ENCODE data around the gene ZNF672. TPM values are rescaled to one million over a fixed set of nuclear protein-coding genes. Genes with fewer than 3 reads are reported as not detected.
"Not testable (repeated sequence)": the region's sequence is repeated elsewhere in the genome, so short reads cannot be mapped to it uniquely, and the experiment has no call there.

Gene ZNF672
- polyA plus RNA-seq, 1 donor from 2014 or later = 46.3 TPM

DNA sequence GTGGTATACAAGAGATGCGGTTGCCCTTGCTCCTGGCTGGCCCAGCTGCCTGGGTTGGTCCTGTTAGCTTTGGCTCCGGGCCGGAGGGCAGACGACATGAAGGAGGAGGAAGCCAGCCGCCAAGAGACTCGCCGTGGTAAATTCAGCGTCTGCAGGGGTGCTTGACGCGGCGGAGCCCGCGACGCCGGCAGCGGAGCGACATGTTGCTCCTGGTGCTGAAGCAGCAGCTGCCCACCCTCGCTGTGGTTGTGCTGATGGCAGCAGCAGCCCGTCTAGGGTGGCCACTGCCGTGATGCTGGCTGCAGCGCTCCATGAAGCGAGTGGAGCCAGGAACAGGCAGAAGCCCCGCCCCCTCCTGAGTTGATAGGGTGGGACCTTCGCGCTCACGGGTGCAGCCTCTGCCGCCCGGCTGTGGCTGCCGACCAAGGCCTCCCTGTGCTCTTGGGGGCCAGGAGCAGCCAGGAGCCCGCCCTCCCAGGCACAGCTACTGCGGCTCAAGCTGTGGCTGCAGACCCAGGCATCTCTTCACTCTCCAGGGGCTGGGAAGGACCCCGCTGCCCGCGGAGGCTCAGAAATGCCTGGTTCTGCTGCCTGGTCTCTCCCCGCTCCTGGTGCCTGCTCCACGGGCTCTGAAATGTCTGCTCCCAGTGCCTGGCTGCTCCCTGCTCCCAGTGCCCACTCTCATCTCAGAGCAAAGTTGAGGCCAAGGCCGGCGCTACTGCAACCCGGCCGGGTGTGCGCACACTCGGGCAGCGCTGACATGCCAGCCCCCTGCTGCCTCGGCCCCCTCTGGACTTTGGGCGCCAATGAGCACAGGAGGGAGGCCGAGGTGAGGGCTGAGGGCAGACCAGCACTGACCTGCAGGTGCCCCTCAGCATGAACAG is 25.2 kb downstream of the ZNF672 start:
- Mint-ChIP-seq H3K4me1 (peaks cover 30 to 37% (median 30%) of the 10 kb centered on the region in 3 donors), H3K27me3 (no peaks in the 10 kb centered on the region), H3K36me3 (no peaks in the 10 kb centered on the region), H3K27ac (peak overlapping the region; percentile 73 to 93 (median 80)), H3K4me3 (peak overlapping the region; percentile 85 to 95 (median 91)), H3K9me3 (no peaks in the 10 kb centered on the region)

DNA sequence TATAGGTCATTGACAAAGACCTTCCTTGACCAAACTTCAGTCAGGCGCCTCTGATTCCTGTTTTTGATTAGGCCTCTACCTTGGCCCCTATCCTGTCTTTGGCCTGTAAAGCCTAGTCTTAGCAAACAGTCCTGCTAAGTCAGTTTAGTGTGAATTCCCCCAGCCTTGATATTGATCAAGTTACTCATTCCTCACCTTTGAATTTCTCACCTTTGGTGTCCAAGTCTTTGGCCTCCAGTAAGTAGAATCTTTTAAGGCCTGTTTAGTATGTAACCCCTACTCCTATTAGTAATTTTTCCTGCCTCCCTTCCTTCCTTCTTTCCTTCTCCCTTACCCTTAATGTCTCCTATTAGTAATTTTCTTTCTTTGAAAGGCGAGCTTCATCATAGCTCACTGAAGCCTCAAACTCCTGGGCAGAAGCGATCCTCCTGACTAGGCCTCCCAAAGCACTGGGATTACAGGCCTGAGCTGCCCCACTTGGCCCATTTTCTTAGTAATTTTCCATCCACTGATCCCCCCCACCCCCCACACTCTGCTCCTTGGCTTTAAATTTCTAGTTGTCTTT is 33.9 kb downstream of the ZNF672 start:
- Mint-ChIP-seq H3K4me1 (peaks cover 12 to 29% (median 20%) of the 10 kb centered on the region in 3 donors), H3K27ac (peak overlapping the region in 1 of 3 donors; percentile 76), H3K36me3 (no peaks in the 10 kb centered on the region), H3K9me3 (peaks cover 0 to 5% (median 0%) of the 10 kb centered on the region in 3 donors), H3K4me3 (peak overlapping the region in 3 of 4 donors; percentile 50 to 76 (median 54)), H3K27me3 (peaks cover 5% of the 10 kb centered on the region)

DNA sequence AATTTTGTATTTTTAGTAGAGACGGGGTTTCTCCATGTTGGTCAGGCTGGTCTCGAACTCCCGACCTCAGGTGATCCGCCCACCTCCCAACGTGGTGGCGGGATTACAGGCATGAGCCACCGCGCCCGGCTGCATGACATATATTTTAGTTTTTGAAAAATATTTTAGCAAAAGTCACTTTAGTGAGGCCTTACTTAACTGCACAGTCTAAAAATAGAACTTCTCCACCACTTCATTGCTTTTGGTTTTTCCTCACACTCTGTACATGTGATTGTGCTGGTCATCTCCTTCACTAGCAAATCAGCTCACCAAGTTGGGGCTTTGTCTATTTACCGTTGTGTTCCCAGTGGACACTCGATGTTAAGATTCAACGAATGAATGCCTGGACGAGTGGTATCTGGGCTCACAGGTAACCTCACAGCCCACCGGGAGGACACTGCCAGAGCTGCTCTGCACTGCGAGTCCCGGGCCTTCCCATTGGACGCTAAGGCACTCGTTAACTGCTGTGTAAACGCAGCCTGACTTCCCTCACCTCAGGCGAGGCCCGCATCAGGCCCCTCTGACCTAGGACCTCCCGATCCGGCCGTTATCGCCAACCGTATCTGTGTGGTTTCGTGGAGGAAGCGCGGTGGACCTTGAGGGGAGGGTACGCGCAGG is 34.9 kb downstream of the ZNF672 start:
- peak overlapping the region; percentile 91 to 100 (median 96) for H3K4me3 Mint-ChIP-seq
- H3K9me3 Mint-ChIP-seq = peaks cover 0 to 5% (median 0%) of the 10 kb centered on the region in 3 donors
- no peaks in the 10 kb centered on the region for H3K36me3 Mint-ChIP-seq
- H3K27ac Mint-ChIP-seq = peak overlapping the region; percentile 99 to 100 (median 99)
- peaks cover 12 to 32% (median 20%) of the 10 kb centered on the region in 3 donors for H3K4me1 Mint-ChIP-seq
- H3K27me3 Mint-ChIP-seq = peaks cover 5% of the 10 kb centered on the region

DNA sequence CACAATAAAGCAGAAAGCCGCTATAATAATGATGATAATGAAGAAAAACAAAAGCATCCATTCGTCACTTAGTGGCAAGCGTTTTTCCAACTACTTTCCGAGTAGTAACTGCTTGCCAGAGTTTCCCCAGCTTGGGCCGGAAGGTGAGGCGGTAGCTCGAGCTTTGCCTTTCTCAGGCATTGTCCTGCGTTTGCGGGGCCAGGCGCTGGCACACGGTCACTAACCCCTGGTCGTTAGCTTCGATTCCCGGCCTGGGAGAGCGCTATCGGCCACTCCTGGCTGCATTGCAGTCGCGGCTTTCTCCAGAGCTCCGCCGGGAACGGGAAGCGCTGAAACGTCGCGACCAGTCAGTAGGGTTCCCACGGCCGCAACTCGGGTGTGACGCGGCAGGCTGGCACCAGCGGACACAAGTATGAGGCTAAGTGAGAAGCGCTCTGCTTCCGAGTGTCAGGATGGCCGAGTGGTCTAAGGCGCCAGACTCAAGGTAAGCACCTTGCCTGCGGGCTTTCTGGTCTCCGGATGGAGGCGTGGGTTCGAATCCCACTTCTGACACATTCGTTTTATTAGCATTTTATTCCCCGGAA is 35.5 kb downstream of the ZNF672 start:
- H3K36me3 Mint-ChIP-seq = no peaks in the 10 kb centered on the region
- H3K27ac Mint-ChIP-seq = peak overlapping the region; percentile 99 to 100 (median 99)
- H3K4me3 Mint-ChIP-seq = peak overlapping the region; percentile 91 to 100 (median 96)
- H3K9me3 Mint-ChIP-seq = peaks cover 0 to 5% (median 0%) of the 10 kb centered on the region in 3 donors
- H3K27me3 Mint-ChIP-seq = peaks cover 5% of the 10 kb centered on the region
- H3K4me1 Mint-ChIP-seq = peaks cover 12 to 32% (median 20%) of the 10 kb centered on the region in 3 donors

DNA sequence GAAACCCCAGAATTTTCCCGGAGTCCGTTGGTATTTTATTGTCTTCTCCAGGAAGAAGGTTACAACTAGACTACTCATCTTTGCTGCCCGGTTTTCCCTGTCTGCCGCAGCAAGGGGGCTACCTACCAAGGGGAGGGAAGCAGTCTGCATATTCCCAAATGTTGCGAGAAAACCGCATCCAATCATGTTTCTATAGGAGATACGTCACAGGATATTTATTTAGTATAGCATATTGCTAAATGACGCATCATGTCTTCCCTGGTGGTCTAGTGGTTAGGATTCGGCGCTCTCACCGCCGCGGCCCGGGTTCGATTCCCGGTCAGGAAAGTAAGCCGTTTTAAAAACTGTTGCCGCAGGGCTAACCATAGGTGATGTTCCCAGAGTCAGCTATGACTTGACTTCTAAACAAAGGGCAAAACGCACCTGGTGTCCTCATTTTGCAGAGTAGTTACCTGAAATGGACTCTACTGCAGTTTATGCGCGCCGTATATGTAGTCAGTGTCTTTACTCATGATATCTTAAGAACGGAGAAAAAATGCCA is 36.0 kb downstream of the ZNF672 start:
- no peaks in the 10 kb centered on the region for H3K36me3 Mint-ChIP-seq
- H3K9me3 Mint-ChIP-seq = peaks cover 0 to 5% (median 0%) of the 10 kb centered on the region in 3 donors
- peak overlapping the region; percentile 99 to 100 (median 99) for H3K27ac Mint-ChIP-seq
- peak overlapping the region; percentile 91 to 100 (median 96) for H3K4me3 Mint-ChIP-seq
- H3K27me3 Mint-ChIP-seq = peaks cover 5% of the 10 kb centered on the region
- H3K4me1 Mint-ChIP-seq = peaks cover 12 to 32% (median 20%) of the 10 kb centered on the region in 3 donors

DNA sequence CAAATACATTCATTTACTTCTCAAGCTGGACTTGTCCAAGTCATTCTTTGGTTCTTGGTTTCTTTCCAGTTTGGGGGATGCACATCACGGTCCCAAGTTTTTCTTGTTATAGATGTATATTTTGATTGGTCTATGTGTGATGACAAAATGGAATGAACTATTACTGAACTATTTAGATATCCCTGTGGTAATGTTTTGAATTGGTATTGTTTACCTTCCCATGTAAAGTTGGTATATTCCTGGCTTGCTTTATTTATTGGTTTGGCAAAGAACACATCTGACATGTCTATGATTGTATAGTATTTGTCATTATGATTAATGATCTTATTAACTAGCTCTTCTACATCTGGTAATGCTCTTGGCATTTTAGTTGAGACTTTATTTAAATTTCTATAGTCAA is 43.2 kb downstream of the ZNF672 start:
- peaks cover 15 to 34% (median 18%) of the 10 kb centered on the region in 3 donors for H3K4me1 Mint-ChIP-seq
- H3K4me3 Mint-ChIP-seq = no peak overlapping the region
- no peaks in the 10 kb centered on the region for H3K36me3 Mint-ChIP-seq
- no peaks in the 10 kb centered on the region for H3K9me3 Mint-ChIP-seq
- H3K27me3 Mint-ChIP-seq = no peaks in the 10 kb centered on the region
- H3K27ac Mint-ChIP-seq = no peak overlapping the region

DNA sequence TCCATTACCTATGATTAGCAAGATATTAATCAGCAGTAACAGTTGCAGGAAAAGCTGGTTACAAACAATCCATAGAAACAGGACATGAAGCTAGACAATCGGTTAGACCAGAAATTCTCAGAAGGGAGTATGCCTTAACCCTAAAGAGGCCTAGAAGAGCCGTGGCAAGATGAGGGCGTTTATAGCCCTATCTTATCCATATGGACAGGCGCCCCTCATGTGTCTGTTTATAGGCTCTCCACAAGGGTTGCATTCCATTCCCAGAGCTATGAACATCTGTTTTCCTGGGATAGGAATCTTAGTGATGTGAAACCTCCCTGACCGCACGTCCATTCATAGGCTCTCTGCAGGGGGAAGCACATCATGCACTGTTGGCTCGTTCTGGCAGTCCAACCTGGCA is 44.4 kb downstream of the ZNF672 start:
- H3K4me3 Mint-ChIP-seq, H3K27ac Mint-ChIP-seq, H3K9me3 Mint-ChIP-seq, H3K27me3 Mint-ChIP-seq, H3K36me3 Mint-ChIP-seq: not testable (repeated sequence)
- peaks cover 20 to 27% (median 23%) of the 10 kb centered on the region in 3 donors for H3K4me1 Mint-ChIP-seq

DNA sequence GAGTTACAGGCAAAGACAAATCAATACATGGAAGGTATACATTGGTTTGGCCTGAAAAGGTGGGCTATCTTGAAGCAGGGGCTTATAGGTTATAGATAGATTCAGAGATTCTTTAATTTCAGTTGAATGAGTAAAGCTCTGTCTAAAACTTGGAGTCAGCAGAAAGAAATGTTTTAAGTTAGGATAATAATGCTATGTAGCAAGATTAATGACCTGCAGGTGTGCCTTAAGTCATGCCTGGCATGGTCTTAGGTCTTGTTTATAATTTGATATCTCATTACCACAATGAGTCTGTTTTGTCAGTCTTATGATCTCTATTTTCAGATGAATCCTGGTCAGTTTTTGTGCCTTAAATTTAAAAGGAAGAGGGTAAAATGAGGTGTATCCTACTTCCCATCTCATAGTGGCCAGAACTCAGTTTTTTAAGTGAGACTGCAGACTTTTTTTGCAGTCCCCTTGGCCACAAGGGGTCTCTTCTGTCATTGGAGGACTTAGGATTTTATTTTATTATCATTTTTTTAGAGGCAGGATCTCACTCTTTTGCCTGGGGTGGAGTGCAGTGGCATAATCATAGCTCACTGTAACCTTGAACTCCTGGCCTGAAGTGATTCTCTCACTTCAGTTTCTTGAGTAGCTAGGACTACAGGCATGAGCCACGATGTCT is 46.7 kb downstream of the ZNF672 start:
- H3K4me3 Mint-ChIP-seq = peak overlapping the region in 1 of 4 donors; percentile 51
- no peaks in the 10 kb centered on the region for H3K9me3 Mint-ChIP-seq
- H3K36me3 Mint-ChIP-seq = no peaks in the 10 kb centered on the region
- no peaks in the 10 kb centered on the region for H3K27me3 Mint-ChIP-seq
- H3K4me1 Mint-ChIP-seq = peaks cover 20 to 27% (median 23%) of the 10 kb centered on the region in 3 donors
- no peak overlapping the region for H3K27ac Mint-ChIP-seq

DNA sequence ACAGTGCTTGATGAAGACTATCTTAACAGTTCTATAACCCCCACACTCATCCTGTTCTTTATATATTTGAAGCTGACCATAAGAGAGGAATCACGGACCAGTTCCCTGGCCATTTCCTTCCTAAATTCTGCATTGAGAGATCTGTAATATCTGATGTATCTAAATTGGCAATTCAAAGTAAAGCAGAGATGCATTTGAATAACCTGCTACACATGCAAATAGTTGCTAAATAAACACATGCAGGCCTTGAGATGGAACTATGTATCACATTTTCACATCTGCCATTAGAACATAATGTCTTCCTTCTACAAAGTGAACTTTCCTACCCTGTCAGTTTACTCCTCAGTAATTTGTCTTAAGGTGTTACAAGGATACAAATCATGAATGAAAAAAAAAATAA is 47.6 kb downstream of the ZNF672 start:
- Mint-ChIP-seq H3K4me1 (peaks cover 20 to 27% (median 23%) of the 10 kb centered on the region in 3 donors), H3K27ac (peak overlapping the region in 2 of 3 donors; percentile 9 to 11), H3K4me3 (peak overlapping the region in 2 of 4 donors; percentile 51 to 65), H3K27me3 (no peaks in the 10 kb centered on the region), H3K36me3 (no peaks in the 10 kb centered on the region), H3K9me3 (no peaks in the 10 kb centered on the region)

DNA sequence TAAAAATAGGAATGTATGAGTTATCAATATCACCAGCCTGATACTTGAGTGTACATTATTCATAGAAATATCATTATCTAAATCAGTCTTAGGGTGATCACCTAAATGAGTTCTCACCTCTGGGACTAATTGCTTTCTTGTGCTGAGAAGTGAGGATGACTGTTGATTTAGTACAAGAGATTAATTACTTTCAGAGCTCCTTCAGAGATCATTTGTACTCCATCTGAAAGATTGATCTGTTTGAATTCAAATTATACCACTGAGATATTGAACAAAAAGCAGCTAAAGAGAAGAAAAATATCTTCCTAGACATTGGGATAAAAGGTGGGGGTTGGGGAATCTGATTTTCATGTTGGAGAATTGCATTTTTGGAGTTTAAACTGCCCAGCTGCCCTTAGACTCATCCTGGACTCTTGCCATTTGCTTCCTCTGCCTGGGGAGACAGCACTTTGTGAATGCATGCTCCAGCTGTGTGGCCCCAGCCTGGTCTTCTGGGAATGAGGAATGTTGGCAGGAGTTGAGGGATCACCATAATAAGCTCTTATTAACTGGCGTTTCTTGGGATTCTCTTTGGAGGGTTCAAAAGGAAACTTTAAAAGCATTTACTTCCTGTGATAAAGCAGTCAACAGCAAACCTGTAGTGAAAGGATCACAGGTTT is 48.3 kb downstream of the ZNF672 start:
- Mint-ChIP-seq H3K9me3 (no peaks in the 10 kb centered on the region), H3K27ac (peak overlapping the region in 1 of 3 donors; percentile 11), H3K4me1 (peaks cover 20 to 27% (median 23%) of the 10 kb centered on the region in 3 donors), H3K4me3 (peak overlapping the region in 2 of 4 donors; percentile 64 to 65), H3K36me3 (no peaks in the 10 kb centered on the region), H3K27me3 (no peaks in the 10 kb centered on the region)

DNA sequence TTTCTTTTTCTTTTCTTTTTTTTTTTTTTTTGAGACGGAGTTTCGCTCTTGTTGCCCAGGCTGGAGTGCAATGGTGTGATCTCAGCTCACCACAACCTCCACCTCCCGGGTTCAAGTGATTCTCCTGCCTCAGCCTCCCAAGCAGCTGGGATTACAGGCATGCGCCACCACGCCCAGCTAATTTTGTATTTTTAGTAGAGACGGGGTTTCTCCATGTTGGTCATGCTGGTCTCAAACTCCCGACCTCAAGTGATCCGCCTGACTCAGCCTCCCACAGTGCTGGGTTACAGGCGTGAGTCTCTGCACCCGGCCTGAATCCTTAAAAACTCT is 51.9 kb downstream of the ZNF672 start:
- not testable (repeated sequence) for H3K27ac Mint-ChIP-seq, H3K27me3 Mint-ChIP-seq, H3K4me3 Mint-ChIP-seq, H3K9me3 Mint-ChIP-seq, H3K36me3 Mint-ChIP-seq
- H3K4me1 Mint-ChIP-seq = peaks cover 17 to 20% (median 17%) of the 10 kb centered on the region in 3 donors

DNA sequence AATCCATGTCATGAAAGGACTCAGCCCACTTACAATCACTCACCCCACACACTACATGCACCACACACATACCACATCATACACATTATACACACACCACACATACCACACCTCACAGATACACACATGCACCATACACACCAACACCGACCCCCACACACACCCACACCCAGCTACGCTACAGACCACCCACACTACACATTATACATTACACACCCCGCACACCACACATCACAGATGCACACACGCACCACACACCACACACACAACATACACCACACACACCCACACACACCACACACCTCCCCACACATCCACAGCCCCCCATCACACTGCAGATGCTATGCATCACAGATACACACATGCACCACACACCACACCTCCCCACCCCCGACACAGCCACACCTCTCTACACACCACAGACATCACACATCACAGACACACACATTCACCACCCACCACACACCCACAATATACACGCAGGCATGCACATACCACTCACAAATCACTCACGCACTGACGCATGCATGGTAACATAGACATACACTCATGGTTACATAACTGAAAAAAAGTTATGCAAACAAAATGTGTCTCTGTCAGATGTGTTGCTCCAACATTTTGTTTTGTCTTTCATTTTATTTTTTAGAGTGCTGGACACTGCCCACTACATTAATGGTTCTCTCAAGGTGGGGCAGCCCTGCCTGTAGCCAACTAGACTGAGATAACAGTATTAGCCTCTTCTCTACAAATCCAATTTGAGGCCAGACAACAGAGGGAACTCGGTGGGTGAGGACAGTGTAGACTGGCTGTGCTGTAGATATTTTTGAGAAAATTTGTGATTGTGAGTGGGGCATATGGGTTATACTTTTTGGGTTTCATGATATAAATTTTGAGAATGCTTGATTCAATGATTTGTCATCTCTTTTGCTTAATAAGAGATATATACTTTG is 52.8 kb downstream of the ZNF672 start:
- Mint-ChIP-seq H3K27me3 (peaks cover 4% of the 10 kb centered on the region), H3K4me1 (peaks cover 8 to 12% (median 11%) of the 10 kb centered on the region in 3 donors), H3K27ac (no peak overlapping the region), H3K4me3 (no peak overlapping the region), H3K36me3 (no peaks in the 10 kb centered on the region), H3K9me3 (no peaks in the 10 kb centered on the region)

DNA sequence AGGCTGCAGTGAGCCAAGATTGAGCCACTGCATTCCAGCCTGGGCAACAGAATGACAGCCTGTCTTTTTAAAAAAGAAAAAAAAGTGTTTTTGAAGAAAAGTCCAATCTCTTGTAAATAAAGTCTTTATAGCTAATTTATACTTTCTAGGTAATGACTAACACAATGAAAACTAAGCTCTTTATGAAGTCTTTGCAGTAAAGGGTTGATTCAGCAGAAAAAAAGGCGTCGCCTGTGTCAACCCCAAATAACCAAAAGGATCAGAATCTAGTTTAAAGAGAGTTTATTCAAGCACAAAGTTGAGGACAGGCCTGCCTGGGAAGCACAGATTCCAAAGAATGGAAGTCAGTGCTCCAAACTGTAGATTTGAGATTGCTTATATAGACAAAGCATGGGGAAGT is 53.7 kb downstream of the ZNF672 start:
- Mint-ChIP-seq H3K27me3 (peaks cover 6% of the 10 kb centered on the region), H3K4me3 (no peak overlapping the region), H3K36me3 (no peaks in the 10 kb centered on the region)

More for the DNA sequence above, 53.7 kb downstream of the ZNF672 start:
- H3K27ac Mint-ChIP-seq = no peak overlapping the region
- no peaks in the 10 kb centered on the region for H3K9me3 Mint-ChIP-seq
- peaks cover 0 to 3% (median 2%) of the 10 kb centered on the region in 3 donors for H3K4me1 Mint-ChIP-seq

All from IgD-negative memory B cell (primary cell).